ENCODE measurements around the gene RAE1.

GRCh38 chr20:57350081-57350710 lies 859 bp upstream of the RAE1 start:
- TF ChIP-seq, protein P1, sequence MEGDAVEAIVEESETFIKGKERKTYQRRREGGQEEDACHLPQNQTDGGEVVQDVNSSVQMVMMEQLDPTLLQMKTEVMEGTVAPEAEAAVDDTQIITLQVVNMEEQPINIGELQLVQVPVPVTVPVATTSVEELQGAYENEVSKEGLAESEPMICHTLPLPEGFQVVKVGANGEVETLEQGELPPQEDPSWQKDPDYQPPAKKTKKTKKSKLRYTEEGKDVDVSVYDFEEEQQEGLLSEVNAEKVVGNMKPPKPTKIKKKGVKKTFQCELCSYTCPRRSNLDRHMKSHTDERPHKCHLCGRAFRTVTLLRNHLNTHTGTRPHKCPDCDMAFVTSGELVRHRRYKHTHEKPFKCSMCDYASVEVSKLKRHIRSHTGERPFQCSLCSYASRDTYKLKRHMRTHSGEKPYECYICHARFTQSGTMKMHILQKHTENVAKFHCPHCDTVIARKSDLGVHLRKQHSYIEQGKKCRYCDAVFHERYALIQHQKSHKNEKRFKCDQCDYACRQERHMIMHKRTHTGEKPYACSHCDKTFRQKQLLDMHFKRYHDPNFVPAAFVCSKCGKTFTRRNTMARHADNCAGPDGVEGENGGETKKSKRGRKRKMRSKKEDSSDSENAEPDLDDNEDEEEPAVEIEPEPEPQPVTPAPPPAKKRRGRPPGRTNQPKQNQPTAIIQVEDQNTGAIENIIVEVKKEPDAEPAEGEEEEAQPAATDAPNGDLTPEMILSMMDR (IDR thresholded peaks at IDR 0.05), result no peak
- TF ChIP-seq EP300 (IDR thresholded peaks at IDR 0.05), result no peak
